ENCODE data around the gene FBXW10B.

DNA sequence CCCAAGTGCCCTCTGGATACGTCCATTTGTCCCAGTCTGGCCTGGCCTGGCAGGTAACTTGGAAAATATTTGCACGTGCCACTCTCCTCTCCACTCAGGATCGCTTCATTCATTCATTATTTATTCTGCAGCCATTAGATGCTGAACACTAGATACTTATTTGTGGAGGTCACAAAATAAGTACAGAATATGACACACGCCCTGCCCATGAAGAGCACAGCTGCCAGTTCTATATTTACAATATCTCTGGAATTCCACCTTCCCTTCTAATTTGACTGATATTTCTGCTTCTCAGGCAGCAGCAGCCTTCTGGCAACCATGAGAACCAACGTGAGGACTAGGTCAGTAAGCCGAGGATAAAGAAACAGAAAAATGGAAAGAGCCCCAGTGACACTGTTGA is 43.7 kb upstream of the FBXW10B start:
- TF ChIP-seq, protein P1, sequence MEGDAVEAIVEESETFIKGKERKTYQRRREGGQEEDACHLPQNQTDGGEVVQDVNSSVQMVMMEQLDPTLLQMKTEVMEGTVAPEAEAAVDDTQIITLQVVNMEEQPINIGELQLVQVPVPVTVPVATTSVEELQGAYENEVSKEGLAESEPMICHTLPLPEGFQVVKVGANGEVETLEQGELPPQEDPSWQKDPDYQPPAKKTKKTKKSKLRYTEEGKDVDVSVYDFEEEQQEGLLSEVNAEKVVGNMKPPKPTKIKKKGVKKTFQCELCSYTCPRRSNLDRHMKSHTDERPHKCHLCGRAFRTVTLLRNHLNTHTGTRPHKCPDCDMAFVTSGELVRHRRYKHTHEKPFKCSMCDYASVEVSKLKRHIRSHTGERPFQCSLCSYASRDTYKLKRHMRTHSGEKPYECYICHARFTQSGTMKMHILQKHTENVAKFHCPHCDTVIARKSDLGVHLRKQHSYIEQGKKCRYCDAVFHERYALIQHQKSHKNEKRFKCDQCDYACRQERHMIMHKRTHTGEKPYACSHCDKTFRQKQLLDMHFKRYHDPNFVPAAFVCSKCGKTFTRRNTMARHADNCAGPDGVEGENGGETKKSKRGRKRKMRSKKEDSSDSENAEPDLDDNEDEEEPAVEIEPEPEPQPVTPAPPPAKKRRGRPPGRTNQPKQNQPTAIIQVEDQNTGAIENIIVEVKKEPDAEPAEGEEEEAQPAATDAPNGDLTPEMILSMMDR (IDR thresholded peaks at IDR 0.05) = no peak
- TF ChIP-seq POLR2A (IDR thresholded peaks at IDR 0.05) = no peak

All from vagina (tissue), 2 donors.